H1 (cell line): Measurements from ENCODE around the gene ATP13A2. TPM values are rescaled to one million over a fixed set of nuclear protein-coding genes. Genes with fewer than 3 reads are reported as not detected.

Experiments
- ATF2 ChIP-seq: IDR thresholded peaks from 2 replicates; pipeline ENCODE4 v1.6.1; 2012; ENCODE audit warnings: low read length, inconsistent platforms
- EP300 ChIP-seq, 2 experiments: IDR thresholded peaks; 1 replicate in 1 of 2; 2 replicates in 1 of 2; pipeline ENCODE4 v1.6.1; 2011 to 2012; ENCODE audit warnings: low read depth in 2 of 2, low read length in 2 of 2, mild to moderate bottlenecking in 2 of 2, borderline replicate concordance in 1 of 2, inconsistent platforms in 1 of 2, moderate library complexity in 1 of 2
- MAFK ChIP-seq: IDR thresholded peaks from 2 replicates; pipeline ENCODE4 v1.6.1; 2012; ENCODE audit warnings: low read depth, mild to moderate bottlenecking, improper control_type of control experiment, low read length
- polyA plus RNA-seq, 7 experiments: library from polyadenylated mRNA; depleted of rRNA in 3 of 7; stranded (reverse) in 5 of 7; unstranded in 2 of 7; fragments of >200 nt in 5 of 7; fragments of 200-250 nt in 2 of 7; gene quantifications; 1 replicate in 5 of 7; 2 replicates in 1 of 7; 4 replicates in 1 of 7; pipeline versions ENCODE4 v1.2.1 to v1.2.3, GENCODE V29; 2011 to 2013; ENCODE audit warnings: missing spikeins in 2 of 7, mixed read lengths in 2 of 7
- total RNA-seq: library from RNA; stranded (reverse); fragmentation: NEBNext Ultra II Directional; extraction: Animal tissue kit (Norgen Biotek cat#: 25700); gene quantifications from 2 replicates; pipeline ENCODE4 v1.2.1, GENCODE V29; 2021

ATP13A2 gene
- total and polyA plus RNA-seq, 2 of the 8 experiments (the other 6 are each of a cell fraction or from before 2014, with no cell fraction given) = 82.1 to 83.6 TPM

GRCh38 chr1:16993521-16994038, 18.1 kb downstream of the ATP13A2 start (continued):
- TF ChIP-seq ATF2 (no peak), MAFK (no peak), EP300 (IDR thresholded peaks at IDR 0.05; ENCODE audit: borderline replicate concordance in 1 of 2, low read depth in 2 of 2, low read length in 2 of 2) (no peak)
